GM19023 (cell line): ENCODE data around the gene EYS.

Experiments
- ATAC-seq: cut with Tn5 transposase; IDR thresholded peaks from one replicate; pipeline ENCODE4 v1.9.1; 2021; ENCODE audit warnings: mild to moderate bottlenecking, moderate library complexity; ENCODE audit not compliant: unreplicated experiment

Gene EYS

DNA sequence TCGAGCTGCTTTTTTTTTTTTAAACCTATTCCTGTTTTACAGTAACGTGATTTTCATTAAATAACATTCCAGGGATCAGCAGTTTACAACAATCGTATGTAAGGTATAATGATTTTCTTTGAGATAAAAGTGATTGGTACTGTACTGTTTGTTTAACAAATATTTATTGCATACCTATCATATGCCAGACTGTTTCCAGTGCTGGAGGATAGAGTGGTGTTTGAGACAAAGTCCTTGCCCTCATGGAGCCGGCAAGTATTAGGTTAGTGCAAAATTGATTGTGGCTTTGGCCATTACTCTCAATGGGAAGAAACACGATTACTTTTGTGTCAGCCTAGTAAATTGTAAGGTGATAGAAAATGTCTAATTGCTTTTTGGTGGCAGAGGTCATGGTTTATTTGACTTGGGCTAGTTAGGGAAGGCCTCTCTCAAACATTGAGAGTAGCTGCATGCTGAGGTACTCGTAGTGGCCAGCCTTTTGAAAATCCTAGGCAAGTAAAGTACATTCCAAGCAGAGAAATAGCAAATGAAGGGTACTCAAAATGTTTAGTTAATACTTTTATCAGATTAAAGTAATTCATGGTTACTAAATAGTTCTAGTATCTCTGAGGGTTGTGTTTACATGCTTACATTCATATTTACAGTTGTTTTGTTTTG is 2035.8 kb downstream of the EYS start:
- ATAC-seq, result no peak
